Omental fat pad (tissue), 4 donors: Measurements from ENCODE around the gene OAT. TPM values are rescaled to one million over a fixed set of nuclear protein-coding genes. Genes with fewer than 3 reads are reported as not detected.

Experiments
- ATAC-seq: fragments of 150-250 bp; one replicate; pipeline ENCODE4 v1.9.1; 2016; ENCODE audit warnings: mild to moderate bottlenecking, moderate library complexity; ENCODE audit not compliant: low FRiP score
- DNase-seq: peaks from one replicate; pipeline ENCODE4 v3.0.0-alpha.2; 2019; ENCODE audit warnings: low spot score
- total RNA-seq, 4 donors: library from RNA; depleted of rRNA; stranded (reverse); fragments of >200 nt; gene quantifications; one replicate each; pipeline ENCODE4 v1.1.0, GENCODE V29; 2016
- TF ChIP-seq, protein P1 (sequence below), 3 donors: fragments of 450-650 bp; IDR thresholded peaks; one replicate each; pipeline ENCODE4 v1.5.1; 2016 to 2017; ENCODE audit warnings: antibody characterized with exemption in 3 of 3, mild to moderate bottlenecking in 3 of 3, moderate library complexity in 2 of 3

Gene OAT
- total RNA-seq, 4 donors from 2014 or later = 62.4 to 120 (median 85.3) TPM

DNA sequence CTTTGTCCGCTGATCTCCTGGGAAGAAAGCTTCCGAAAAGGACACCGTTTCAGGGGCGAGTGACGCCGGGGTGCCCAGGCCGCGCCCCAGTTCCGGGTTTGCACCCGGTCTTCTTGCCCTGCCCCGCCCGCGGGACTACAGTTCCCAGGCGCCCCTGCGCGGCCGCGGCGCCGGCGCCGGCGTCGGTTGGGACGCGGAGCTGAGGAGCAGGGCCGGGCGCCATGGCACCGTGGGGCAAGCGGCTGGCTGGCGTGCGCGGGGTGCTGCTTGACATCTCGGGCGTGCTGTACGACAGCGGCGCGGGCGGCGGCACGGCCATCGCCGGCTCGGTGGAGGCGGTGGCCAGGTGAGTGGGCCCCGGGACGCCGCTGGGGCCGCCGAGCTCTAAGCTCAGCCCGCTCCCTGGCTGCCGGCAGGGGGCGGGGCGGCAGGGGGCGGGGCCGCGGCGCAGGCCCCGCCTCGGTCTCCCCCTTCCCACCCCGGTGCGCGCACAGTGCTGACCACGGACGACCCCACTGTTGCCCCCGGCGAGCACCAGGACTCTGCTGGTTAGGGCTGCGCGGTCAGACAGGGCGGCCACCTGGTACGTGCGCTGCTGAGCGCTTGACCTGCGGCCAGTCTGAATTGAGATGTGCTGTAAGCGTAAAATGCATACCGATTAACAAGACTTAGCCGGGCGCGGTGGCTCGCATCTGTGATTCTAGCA, 43.1 kb upstream of the OAT start, which contains the start of gene LHPP:
Gene LHPP, plus strand, starts transcription at position 182 of the 706 bp plus-strand sequence. Its CDS starts 40 bp downstream, at position 222.
- TF ChIP-seq, protein P1, sequence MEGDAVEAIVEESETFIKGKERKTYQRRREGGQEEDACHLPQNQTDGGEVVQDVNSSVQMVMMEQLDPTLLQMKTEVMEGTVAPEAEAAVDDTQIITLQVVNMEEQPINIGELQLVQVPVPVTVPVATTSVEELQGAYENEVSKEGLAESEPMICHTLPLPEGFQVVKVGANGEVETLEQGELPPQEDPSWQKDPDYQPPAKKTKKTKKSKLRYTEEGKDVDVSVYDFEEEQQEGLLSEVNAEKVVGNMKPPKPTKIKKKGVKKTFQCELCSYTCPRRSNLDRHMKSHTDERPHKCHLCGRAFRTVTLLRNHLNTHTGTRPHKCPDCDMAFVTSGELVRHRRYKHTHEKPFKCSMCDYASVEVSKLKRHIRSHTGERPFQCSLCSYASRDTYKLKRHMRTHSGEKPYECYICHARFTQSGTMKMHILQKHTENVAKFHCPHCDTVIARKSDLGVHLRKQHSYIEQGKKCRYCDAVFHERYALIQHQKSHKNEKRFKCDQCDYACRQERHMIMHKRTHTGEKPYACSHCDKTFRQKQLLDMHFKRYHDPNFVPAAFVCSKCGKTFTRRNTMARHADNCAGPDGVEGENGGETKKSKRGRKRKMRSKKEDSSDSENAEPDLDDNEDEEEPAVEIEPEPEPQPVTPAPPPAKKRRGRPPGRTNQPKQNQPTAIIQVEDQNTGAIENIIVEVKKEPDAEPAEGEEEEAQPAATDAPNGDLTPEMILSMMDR (IDR thresholded peaks at IDR 0.05) = no peak
- ATAC-seq (peak; percentile 99), DNase-seq (peak; percentile 59)

DNA sequence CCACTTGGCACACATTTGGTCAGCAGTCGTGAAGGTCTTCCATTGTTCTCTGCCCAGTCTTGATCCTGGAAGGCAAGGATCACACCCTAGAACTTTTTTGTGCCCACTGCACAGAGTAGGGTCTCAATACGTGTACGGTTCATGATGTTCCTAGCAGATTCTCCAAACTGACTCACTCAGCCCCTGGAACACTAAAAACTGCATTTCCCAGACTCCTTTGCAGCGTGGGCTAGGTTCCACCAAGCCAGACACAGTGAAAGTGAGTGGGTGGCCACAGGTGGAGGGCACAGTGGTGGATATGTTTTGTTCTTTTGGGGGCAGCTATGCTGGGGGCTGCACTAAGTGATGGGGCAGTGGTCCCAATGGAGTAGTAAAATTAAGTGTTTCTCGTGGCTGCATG, 41.4 kb upstream of the OAT start:
- ATAC-seq = no peak
- TF ChIP-seq, protein P1 (IDR thresholded peaks at IDR 0.05) = no peak
- no peak for DNase-seq

DNA sequence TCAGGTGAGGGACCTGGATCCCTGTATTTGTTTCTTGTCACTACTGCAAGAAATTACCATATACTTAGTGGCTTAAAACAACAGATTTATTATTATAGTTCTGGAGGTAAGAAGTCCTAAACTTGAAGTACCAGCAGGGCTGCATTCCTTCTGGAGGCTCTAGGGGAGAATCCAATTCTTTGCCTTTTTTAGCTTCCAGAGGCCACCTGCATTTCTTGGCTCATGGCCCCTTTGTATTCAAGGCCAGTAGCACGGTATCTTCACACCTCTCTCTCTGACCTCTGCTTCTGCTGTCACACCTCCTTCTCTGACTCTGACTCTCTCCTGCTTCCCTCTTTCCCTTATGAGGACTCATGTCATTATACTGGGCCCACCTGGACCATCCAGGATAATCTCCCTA, 40.7 kb upstream of the OAT start:
- ATAC-seq (no peak), DNase-seq (no peak)
- TF ChIP-seq, protein P1 (IDR thresholded peaks at IDR 0.05) = no peak

DNA sequence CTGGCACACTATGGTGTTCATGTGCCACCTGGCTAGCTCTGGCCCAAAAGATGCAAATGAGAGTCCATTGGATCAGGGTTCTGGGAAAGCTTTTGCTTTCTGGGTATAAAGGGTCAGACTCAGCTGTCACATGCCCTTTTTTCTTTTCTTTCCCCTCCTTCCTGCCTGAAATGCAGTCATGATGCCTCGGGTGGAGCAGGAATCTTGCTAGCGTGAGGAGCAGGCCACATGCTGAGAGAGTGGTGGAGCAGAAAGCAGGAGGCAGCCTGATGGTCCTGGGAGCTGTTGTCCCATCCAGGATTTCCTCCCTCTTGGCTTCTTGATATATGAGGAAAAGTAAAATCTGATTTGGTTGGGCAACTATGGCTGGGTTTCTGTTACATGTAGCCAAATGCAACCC, 40.2 kb upstream of the OAT start:
- ATAC-seq = no peak
- no peak for DNase-seq
- TF ChIP-seq, protein P1 (IDR thresholded peaks at IDR 0.05) = no peak

DNA sequence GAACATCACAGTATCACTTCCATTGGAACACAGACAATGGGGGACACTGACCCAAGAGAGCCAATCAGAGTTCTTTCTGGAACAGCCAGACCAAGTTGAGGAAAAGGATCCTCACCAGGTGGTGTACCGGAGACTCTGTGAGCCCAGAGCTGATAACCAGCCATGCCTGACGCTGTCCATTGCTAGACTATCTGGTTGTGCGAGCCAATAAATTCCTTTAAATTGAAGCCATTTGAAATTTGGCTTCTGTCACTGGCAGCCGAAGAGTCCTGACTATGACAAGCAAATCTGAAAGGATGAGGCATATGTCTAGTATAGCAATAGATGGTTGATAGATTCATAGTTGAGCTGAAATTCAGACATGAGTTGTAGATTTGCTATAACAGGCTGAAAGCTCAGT, 39.8 kb upstream of the OAT start:
- TF ChIP-seq, protein P1 (IDR thresholded peaks at IDR 0.05) = no peak
- ATAC-seq (no peak), DNase-seq (no peak)

DNA sequence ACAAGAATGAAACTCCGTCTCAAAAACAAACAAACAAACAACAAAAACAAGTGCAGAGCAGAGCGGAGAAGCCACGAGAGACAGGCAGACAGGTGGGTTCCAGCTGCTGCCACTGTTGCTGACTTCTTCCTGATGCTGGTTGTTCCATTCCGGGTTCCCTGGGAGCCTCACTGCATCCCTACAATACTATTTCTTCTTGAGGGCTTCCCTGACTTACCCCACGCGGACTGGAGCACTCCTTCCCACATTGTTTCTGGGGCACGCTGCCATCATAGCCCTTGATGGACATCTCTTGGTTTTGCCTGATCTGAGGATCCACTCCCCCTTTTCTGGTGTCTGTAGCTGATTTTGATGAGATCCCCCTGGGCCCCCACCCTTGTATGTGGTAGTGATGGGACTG, 36.7 kb upstream of the OAT start:
- TF ChIP-seq, protein P1 (IDR thresholded peaks at IDR 0.05) = no peak
- no peak for DNase-seq
- ATAC-seq = no peak

DNA sequence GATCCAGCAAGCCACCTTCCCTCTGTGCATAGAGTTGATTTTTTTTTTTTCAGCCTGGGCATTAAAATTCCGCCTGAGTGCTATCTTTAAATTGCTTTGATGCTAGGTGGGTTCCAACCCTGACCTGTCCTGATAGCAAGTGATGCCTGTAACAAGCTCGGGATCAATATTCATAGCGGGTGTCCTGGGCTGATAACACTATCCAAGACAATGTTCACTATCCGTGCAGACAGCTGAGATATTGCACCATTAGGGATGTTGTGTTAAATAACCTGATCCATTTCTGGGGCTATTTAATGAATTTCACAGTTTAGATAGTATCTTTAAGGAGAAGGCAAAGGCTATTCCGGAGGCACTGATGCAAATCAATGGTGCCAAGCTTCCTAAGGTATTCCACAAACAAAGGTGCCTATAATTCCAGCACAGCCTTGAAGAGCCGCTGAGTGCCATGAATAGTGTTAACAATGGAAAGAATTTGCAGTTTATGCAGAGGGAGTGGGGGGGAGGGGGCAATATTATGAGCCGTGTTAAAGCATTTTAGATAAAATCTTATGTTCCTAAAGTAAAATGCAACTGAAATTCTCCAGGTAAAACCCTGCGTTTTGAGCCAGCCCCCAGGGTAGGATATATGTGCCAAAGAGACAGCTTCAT, 35.4 kb upstream of the OAT start:
- DNase-seq (no peak), ATAC-seq (no peak)
- TF ChIP-seq, protein P1 (IDR thresholded peaks at IDR 0.05) = no peak
